NOMO-1 (cell line): Measurements from ENCODE around the gene BFSP2.
A peak's percentile ranks its signal among the peaks of the same experiment; 100 is the strongest.
"Not testable (repeated sequence)": the region's sequence is repeated elsewhere in the genome, so short reads cannot be mapped to it uniquely, and the experiment has no call there.

Experiments used
- DNase-seq, 2 experiments: peaks; one replicate each; lab custom pipeline; 2025; ENCODE audit not compliant: unreplicated experiment in 2 of 2; lab: John Stamatoyannopoulos, UW

The BFSP2 gene

DNA sequence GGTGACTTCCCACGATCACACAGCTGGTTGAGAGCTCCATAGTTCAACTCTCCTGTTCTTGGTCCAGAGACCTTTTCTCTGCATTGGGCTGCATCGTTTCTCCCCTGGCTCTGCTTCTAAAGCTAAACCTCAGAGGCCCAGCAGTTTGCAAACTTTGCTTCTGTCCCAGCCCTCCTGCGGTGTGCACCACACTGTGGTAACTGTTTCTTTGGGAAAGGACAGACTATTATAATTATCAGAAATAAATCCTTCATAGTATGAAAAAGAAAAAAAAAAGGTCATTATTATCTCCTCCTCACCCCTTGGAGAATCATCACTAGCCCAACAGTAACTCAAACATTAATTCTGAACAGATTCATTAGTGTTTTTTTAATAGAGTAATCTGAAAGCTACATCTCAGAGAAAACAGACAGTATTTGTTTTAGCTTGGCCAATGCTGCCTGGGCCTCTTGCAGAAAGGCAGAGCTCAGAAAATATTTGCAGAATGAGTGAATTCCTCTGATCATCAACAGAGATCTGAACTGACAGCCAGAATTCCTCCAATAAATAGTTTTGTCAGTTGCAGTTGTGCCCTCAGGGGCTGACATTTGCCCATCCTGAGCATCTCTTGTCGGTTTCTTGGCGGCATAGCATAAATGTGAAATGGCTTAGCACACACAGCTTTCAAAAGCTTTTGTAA, 52.9 kb downstream of the BFSP2 start:
- no peak for DNase-seq

DNA sequence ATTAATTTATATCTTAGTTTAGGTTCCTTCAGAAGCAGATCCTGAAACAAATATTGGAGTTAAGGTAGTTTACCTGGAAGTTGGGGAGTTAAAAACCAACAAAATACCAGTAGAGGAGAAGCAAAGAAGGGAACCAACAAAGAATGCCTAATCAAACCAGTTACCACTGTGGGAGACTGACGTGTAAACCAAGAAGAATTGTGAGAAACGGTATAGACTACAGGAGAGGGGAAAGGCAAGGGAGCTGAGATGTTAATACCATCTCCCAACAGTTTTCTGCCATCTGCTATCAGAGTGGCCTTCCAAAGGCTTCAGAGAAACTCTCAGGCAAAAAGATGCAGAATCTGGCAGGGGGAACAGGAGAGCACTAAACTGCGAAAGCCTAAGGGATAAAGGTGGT, 53.5 kb downstream of the BFSP2 start:
- no peak for DNase-seq

DNA sequence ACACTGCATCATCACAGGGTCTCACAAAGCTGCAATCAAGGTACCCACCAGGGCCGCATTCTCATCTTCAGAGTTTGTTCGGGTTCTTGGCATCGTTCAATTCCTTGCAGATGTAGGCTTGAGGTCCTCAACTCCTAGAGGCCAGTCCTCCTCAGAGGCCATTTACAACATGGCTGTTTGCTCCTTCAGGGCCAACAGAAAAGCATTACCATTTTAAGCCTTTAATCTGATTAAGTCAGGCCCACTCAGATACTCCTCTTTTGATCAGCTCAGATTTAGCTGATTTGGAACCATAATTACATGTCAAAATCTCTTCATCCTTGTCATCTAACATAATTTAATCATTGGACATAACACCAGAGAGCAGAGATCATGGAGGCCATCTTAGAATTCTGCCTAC, 55.4 kb downstream of the BFSP2 start:
- no peak for DNase-seq

DNA sequence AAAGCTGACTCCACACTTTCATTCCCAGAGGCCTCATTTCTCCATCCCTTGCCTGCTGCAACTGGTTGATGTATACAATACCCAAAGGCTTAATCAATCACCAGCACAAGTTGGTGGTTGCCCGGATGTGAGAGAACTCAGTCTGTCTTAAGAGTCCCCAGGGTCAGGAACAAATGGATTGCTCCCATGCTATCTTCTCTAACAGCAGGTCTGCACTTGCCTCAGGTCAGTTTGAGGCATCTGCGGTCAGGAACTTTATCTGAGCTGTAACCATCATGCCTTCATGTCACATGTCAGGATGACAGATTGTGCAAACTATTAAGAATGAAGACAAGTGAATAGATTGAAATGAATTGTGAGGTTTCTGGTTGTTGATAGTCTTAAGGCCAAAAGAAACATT, 56.1 kb downstream of the BFSP2 start:
- no peak for DNase-seq

DNA sequence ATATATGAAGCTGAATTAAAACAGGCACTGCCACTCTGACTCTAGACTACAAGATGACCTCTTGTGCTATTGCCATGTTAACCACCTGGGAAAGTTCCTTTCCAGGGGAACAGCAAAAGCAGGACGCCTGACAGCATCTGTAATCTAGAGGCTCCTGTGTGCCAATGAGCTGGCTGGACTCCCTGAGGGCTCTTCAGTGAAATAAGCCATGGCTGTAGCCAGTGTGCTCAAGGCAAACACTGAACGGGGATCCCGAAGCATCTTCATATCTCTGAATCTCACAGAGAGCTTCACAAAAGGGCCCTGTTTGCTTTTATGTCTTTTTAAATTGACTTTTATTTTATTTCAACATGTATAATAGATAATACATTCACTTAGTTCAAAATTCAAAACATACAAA, 57.2 kb downstream of the BFSP2 start:
- DNase-seq = no peak

DNA sequence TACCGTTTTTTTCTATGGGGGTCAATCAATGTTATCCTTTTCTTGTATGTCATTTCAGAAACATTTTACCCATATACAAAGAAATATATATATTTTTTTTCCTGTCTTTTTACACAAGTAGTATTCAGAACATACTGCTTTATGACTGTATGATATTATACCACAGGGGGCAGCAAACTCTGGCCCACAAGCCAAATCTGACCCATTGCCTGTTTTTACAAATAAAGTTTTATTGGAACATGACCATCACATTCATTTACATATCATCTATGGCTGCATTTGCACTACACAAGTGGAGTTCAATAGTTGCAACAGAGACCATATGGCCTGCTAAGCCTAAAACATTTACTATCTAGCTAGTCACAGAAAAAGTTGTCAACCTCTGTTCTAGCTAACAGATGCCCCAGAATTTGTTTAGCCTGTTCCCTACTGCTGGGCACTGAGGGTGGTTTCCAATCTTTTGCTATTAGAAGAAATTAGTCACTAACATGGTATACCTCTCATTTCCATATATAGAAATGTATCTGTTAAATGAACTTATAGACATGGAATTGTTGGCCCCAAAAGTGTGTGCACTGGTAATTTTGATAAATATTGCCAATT, 57.7 kb downstream of the BFSP2 start:
- no peak for DNase-seq

DNA sequence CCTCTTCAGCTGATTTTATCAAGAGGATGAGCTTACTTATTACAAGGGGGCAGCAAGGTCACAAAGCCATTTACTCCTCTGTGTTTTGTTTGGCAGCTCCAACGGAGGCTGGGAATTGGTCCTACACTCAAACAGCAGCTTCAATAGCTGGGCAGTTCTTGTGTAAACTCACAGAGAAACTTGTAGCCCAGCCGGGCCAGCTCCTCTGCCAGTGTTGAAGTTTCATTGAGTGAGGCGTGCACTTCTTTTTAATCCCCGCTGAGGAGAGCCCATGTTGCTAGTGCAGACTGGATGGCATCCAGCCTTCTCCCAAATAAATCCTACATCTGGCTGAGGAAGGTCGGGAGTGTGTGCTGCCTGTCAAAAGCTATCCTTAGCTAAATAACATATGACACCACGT, 59.5 kb downstream of the BFSP2 start:
- DNase-seq = no peak

DNA sequence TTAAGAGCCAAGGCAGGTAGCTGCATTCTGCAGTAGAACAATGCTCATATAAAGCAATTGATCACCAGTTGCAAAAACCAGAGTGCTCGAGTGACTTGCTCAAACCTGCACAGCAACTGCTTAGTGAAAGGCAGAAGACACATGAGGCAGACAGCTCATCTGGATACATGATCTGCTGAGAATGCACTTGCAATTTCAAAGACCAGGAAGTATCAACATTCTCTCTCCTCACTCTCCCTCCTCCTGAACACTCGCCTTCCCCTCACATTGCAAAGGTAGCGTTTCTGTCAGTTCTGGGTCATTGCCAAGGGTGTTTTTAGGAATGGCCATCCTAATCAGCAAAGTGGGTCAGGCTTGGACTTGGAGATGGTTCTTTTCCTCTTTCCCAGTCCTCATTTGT, 61.0 kb downstream of the BFSP2 start:
- no peak for DNase-seq

DNA sequence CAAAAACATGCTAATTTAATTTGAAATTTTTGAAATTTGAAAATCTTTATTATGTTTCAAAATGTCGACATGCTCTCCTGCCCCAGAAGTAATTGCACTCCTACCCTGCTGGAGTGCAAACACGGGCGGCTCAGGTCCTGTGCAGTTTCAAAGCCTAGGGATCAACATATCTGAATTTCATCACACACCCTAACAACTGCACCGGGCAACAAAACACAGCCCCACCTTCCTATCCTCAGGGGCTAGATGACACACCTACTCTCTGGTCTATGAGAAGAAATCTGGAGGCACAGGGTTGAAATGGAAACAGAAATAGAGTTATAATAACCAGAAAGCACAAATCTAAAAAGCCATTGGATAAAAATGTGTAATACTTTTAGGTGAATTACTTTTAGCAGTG, 61.4 kb downstream of the BFSP2 start:
- DNase-seq = no peak

DNA sequence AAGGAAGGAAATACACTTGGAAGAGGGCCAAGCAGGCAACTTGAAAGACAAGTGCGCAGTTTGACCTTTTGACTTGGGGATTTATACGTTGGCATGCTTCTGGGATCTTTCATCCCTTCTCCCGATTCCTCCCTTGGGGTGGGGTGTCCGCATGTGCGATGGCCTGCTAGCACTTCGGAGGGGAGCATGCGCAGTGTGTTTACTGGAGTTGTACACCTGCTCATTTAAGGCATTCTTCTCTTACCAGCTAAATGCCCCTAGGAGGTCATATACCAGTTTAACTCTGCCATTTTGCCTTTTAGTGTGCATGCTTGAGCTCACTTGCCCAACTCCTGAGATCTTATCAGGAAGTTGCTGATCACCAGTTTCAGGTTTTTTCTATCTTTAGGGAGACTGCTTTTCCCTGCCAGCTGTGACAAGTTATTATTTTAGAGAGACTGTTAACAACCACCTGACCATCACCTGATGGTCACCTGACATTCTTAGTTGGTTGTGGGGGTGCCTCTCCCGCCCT, 63.5 kb downstream of the BFSP2 start:
- no peak for DNase-seq

DNA sequence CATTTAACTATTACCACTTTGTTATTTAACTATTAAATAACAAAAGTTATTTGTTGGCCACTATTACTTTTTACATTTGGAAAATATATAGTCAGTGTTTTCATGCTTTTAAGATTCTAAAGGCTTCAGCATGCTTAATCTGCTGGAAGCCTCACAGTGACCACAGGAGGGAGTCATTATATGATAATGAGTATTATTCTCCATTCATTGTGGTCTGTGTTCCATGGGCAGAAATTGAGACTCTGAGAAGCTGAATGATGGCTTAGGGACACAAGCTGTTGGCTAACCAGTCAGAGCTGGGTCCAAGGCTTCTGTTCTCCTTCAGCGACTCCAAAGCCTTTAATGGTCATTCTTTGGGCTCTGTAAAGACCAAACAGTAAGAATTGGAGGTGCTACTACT, 64.7 kb downstream of the BFSP2 start:
- DNase-seq = no peak

DNA sequence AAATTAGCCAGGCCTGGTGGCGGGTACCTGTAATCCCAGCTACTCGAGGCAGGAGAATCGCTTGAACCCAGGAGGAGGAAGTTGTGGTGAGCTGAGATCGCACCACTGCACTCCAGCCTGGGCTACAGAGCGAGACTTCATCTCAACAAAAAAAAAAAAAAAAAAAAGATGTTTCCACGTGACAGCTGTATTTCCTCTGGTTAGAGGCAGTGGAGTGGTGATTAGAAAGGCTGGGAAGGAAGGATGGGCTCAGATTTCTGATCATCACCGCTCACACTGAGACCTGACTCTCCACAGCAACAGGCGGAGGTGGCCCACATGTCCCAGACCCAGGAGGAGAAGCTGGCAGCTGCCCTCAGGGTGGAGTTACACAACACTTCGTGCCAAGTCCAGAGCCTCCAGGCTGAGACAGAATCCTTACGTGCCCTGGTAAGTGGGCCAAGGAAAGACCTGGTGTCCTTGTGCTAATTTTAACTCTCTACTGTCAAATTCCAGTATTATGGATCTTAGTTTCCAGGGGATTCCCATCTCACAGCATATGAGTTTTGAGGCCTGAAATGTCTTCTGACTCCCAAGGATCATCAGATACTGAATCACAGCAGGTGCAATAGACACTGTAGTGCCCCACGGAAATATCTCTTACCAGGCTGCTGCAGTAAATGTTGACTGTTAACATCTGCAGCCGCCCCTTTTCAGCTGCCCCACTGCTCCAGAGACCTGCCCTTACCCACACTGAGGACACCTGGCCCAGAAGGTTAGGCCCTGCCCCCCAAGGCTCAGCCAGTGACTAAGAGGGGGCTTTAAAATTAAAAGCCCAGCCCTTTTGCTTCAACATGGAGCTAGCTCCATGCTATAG, 66.9 kb downstream of the BFSP2 start:
- no peak for DNase-seq

DNA sequence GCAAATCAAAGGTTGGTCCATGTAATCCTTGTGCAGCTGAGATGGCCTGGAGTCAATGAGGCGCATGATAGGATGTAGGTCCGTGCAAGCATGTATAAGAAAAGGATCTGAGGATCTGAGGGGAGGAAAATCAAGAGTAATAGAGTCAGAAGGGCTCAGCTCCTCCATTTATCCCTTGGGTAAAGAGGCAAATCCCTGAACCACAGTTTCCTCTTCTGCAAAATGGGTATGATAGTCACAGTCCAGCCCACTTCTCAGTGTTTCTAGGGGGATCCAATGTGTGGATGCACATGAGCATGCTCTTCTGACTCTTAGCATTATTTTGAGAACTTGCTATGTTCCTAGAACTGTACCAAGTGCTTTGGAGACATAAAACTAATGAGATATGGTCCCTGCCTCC, 67.9 kb downstream of the BFSP2 start:
- no peak for DNase-seq

DNA sequence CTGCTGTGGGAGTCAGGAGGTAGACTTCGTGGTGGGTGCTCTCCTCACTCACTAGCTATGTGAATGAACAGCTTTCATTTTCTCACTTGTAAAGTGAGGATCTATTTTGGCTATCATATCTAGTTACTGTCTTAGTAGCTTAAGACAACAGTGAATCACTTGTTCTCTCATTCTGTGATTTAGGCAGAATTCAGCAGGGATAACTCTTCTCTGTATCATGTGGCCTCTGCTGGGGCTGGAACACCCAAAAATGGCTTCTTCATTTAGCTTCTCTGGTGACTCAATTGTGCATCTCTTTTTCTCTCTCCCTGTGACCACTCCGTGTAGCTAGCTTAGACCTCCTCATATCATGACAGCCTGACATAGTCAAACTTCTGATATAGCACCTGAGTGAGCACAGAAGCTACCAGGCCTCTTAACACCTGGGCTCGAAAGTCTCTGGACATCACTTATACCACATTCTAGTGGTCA, 68.4 kb downstream of the BFSP2 start:
- DNase-seq = no peak

DNA sequence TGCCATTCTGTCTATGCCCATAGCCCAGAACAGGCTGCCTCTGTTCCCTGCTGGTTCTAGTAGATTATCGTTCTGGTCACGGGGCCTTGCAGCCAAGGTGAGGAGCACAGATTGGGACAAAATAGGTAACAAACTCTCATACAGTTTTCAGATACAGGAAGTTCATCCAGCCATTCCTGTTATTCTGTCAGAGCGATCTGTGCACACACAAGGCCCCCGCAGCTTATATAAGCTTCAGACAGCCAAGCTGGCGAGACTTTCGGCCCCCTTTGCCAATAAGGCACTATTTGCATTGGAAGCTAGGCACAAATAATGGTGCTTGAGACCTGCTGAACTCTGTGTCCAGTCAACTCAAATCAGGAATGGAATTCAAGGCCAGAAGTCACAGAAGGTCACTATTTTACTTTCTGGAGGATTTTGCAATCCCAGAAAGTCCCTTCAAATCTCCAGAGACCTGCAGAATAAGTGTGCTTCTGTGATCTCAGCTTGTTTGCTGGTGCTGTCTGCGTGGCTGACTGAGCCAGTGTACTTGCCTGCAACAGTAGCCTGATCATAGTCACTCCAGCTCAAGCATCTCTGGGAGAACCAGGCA, 69.4 kb downstream of the BFSP2 start:
- DNase-seq = no peak

DNA sequence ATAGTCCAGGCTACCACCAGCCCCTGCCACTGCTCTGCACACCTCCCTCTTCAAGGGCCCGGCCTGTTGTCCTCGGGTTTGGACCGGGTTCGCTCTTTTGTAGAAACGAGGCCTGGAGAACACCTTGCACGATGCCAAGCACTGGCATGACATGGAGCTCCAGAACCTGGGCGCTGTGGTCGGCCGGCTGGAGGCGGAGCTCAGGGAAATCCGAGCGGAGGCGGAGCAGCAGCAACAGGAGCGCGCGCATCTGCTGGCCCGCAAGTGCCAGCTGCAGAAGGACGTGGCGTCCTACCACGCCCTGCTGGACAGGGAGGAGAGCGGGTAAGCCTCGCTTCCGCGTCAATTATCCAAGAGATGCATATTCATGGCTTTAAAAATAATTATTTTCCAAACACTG, 72.4 kb downstream of the BFSP2 start:
- DNase-seq = no peak

DNA sequence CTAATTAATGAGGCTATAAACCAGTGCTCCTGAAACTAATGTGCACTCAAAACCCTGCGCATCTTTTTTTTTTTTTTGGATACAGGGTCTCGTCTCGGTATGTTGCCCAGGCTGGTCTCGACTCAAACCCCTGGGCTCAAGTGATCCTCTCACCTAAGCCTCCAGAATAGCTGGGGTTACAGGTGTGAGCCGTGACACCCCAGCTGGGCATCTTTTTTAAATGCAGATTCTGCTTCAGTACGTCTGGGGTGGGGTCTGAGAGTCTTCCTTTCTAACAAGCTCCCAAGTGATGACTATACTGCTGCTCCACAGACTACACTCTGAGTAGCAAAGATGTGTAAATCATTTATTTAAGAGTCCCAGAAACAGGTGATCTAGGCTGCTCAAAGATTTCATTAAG, 73.0 kb downstream of the BFSP2 start:
- DNase-seq = no peak

DNA sequence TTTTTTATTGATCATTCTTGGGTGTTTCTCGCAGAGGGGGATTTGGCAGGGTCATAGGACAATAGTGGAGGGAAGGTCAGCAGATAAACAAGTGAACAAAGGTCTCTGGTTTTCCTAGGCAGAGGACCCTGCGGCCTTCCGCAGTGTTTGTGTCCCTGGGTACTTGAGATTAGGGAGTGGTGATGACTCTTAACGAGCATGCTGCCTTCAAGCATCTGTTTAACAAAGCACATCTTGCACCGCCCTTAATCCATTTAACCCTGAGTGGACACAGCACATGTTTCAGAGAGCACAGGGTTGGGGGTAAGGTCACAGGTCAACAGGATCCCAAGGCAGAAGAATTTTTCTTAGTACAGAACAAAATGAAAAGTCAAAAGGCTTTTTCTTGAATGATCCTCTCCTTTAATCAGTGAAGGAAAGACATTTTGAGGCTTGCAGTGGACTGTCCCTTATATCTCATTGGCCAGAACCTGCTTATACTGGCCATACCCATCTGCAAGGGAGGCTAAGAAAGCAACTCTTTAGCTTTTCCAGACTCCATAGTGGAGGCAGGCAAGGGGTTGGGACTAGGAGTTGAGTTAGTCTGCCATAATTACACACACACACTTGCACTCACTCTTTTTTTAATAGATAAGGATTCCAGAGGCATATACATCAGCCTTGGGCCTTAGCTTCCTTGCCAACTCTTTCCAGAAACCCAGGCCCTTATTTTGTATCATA, 73.8 kb downstream of the BFSP2 start:
- DNase-seq = not testable (repeated sequence)

DNA sequence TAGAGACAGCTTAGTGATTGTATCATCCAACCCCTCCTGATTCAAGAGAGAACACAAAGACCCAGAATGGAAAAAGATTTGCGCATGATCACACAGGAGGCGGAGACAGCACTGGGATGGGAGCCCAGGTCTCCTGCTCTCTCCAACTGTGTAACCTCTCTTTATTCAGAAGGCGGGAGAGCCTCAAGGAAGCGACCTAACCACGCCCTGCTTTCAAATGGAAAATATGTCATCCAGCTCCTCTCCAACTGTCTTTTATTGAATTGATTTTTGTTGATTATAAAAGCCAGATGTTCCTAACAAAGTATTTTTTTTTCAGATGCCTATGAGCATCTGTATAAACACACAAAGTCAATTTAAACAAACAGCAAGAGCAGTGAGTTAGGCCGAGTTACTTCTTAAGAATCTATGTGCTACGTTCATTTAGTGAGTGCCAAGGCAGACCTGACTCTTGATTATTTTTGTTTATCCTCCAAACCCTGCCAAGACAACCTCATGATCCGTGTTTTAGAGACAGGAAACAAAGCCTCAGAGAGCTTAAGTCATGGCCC, 74.5 kb downstream of the BFSP2 start:
- no peak for DNase-seq

DNA sequence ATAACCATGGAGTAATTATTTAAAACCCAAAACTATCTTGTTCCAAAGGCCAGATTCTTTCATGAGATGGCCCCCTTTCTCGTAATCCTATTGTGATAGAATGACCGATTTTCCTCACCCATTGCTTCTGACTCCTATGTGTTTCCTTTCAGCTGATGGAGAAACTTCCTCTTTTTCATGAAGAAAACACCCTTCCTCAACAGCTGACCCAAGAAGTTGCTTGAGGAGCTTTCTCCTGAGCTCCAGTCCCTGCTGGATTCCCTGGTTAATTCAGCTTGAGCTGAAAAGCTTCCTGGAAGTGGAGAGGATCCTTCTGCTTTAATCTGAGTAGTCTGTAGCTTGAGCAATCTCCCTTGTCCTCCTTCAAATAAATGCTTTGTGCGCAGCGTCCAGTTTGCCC, 75.0 kb downstream of the BFSP2 start:
- peak in 1 of 2 experiments; percentile 59 for DNase-seq
